Measurements from ENCODE around the gene TRPM3.

- TF ChIP-seq GTF2F1 (IDR thresholded peaks at IDR 0.05; ENCODE audit: borderline replicate concordance, low read depth, low read length) (no peak), EZH2 (IDR thresholded peaks at IDR 0.05; ENCODE audit: low read depth, low read length, severe bottlenecking) (no peak), RAD21 (IDR thresholded peaks at IDR 0.05 in 1 of 2, conservative IDR thresholded peaks at IDR 0.05 in 1 of 2; ENCODE audit: low read depth in 2 of 2, low read length in 2 of 2) (no peak), CREB1 (IDR thresholded peaks at IDR 0.05) (no peak), TEAD4 (IDR thresholded peaks at IDR 0.05; ENCODE audit: low read depth, low read length) (no peak), TBP (IDR thresholded peaks at IDR 0.05; ENCODE audit: low read depth, low read length) (no peak), CHD7 (IDR thresholded peaks at IDR 0.05; ENCODE audit: insufficient replicate concordance, low read length) (no peak), RFX5 (IDR thresholded peaks at IDR 0.05; ENCODE audit: borderline replicate concordance, low read depth, low read length) (no peak), CTCF (IDR thresholded peaks at IDR 0.05; ENCODE audit: control extremely low read depth in 1 of 3, insufficient read depth in 1 of 3, low read depth in 1 of 3, low read length in 3 of 3) (no peak), POLR2A (IDR thresholded peaks at IDR 0.05; ENCODE audit: control extremely low read depth in 1 of 2, low read depth in 2 of 2, low read length in 2 of 2) (no peak), TAF1 (IDR thresholded peaks at IDR 0.05; ENCODE audit: low read depth, low read length) (no peak)
Measured at GRCh38 chr9:70549926-70550325, 571.5 kb downstream of the TRPM3 start.

Data from H1 (cell line).